ENCODE measurements around the gene NDUFA5.
A peak's percentile ranks its signal among the peaks of the same experiment; 100 is the strongest.

DNA sequence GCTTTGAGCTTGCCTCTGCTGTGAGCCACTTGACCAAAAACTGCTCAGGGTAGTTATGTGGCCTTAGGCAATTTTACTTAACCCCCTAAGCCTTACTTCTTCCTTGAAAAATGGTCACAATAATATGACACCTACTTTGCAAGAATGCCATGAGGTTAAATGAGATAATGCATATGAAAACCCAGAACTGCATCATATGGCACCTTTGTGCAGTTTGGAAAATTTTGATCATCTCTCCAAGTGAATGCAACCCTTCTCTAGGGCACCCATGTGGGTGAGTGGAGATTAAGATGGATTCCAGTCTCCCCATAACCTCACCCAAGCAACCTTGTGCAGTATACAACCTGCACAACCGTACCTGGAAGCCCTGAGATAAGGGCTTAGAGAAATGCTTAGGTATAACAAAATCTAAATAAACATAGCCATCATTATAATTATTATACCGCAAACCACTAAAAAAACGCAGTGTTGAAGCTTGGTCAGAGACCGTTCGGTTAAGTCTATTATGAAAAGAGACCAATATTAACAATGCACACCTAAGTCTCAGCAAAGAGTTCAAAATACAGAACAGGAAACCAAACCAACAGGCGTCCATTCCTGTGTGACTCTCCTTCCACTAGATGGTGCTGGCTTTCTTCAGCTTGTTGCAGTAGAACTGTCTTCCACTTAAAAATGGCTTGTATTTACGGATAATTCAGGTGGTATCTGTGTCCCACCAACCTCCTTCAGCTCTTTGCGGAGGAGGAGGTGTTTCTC is 23.0 kb upstream of the NDUFA5 start:
- TF ChIP-seq, protein P1, sequence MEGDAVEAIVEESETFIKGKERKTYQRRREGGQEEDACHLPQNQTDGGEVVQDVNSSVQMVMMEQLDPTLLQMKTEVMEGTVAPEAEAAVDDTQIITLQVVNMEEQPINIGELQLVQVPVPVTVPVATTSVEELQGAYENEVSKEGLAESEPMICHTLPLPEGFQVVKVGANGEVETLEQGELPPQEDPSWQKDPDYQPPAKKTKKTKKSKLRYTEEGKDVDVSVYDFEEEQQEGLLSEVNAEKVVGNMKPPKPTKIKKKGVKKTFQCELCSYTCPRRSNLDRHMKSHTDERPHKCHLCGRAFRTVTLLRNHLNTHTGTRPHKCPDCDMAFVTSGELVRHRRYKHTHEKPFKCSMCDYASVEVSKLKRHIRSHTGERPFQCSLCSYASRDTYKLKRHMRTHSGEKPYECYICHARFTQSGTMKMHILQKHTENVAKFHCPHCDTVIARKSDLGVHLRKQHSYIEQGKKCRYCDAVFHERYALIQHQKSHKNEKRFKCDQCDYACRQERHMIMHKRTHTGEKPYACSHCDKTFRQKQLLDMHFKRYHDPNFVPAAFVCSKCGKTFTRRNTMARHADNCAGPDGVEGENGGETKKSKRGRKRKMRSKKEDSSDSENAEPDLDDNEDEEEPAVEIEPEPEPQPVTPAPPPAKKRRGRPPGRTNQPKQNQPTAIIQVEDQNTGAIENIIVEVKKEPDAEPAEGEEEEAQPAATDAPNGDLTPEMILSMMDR (conservative IDR thresholded peaks at IDR 0.05 in 1 of 2, IDR thresholded peaks at IDR 0.05 in 1 of 2; ENCODE audit: low read depth in 1 of 2, low read length in 2 of 2): peak; percentile 89 to 94
- TF ChIP-seq EZH2 (IDR thresholded peaks at IDR 0.05; ENCODE audit: low read length, missing control alignments): no peak

All from fibroblast of lung (primary cell).